Upper lobe of left lung (tissue), 6 donors: Measurements from ENCODE around the gene KCND2. TPM values are rescaled to one million over a fixed set of nuclear protein-coding genes. Genes with fewer than 3 reads are reported as not detected.
"Not testable (repeated sequence)": the region's sequence is repeated elsewhere in the genome, so short reads cannot be mapped to it uniquely, and the experiment has no call there.

ENCODE experiments used
- ATAC-seq, 2 donors: fragments of 200-7000 bp; cut with Tn5 transposase; one replicate each; pipeline ENCODE4 v1.9.1; 2022; ENCODE audit warnings: mild to moderate bottlenecking in 2 of 2, moderate library complexity in 2 of 2; ENCODE audit not compliant: low FRiP score in 2 of 2
- DNase-seq, 2 donors: peaks; one replicate each; pipeline ENCODE4 v3.0.0-alpha.2; 2019 to 2020
- H3K27ac ChIP-seq, 4 donors: fragments of 200-600 bp; sonication (generic); one replicate each; pipeline ENCODE4 v1.5.1; 2016 to 2019
- H3K27me3 ChIP-seq, 4 donors: fragments of 200-600 bp; sonication (generic); one replicate each; pipeline ENCODE4 v1.5.1; 2017 to 2019
- H3K36me3 ChIP-seq, 4 donors: fragments of 200-600 bp; sonication (generic); one replicate each; pipeline ENCODE4 v1.5.1; 2016 to 2019
- H3K4me1 ChIP-seq, 4 donors: fragments of 200-600 bp; sonication (generic); one replicate each; pipeline ENCODE4 v1.5.1; 2018 to 2019
- H3K4me3 ChIP-seq, 4 donors: fragments of 200-600 bp; sonication (generic); one replicate each; pipeline ENCODE4 v1.5.1; 2017 to 2019; ENCODE audit warnings: mild to moderate bottlenecking in 2 of 4, moderate library complexity in 1 of 4
- H3K9me3 ChIP-seq, 4 donors: fragments of 200-600 bp; sonication (generic); one replicate each; pipeline ENCODE4 v1.5.1; 2018 to 2019
- EP300 ChIP-seq, 4 donors: sonication (generic); formaldehyde crosslinking; IDR thresholded peaks; one replicate each; pipeline ENCODE4 v1.5.1; 2017; ENCODE audit warnings: antibody characterized with exemption in 4 of 4, control low read depth in 2 of 4
- POLR2A ChIP-seq, 4 donors: fragments of 450-650 bp; IDR thresholded peaks; one replicate each; pipeline ENCODE4 v1.5.1; 2016 to 2017; ENCODE audit warnings: antibody characterized with exemption in 4 of 4, mild to moderate bottlenecking in 2 of 4
- POLR2AphosphoS5 ChIP-seq, 2 donors: sonication (generic); formaldehyde crosslinking; IDR thresholded peaks; one replicate each; pipeline ENCODE4 v1.5.1; 2017; ENCODE audit warnings: antibody characterized with exemption in 2 of 2
- WGBS, 2 donors: methylation state at CpG; one replicate each; pipeline ENCODE4 v1.1.5; 2017 to 2018; 5-methylcytosine and 5-hydroxymethylcytosine counted together
- total RNA-seq, 6 donors: library from RNA; depleted of rRNA in 4 of 6; stranded (reverse); fragments of >200 nt in 4 of 6; gene quantifications; one replicate each; pipeline versions ENCODE4 v1.1.0 to v1.2.1, GENCODE V29; 2016 to 2021
- TF ChIP-seq, protein P1 (sequence below), 6 experiments: fragments of 450-650 bp in 4 of 6; fragments of 200-600 bp in 2 of 6; sonication (generic) in 2 of 6; IDR thresholded peaks; one replicate each; pipeline ENCODE4 v1.5.1; 2016 to 2019; ENCODE audit warnings: antibody characterized with exemption in 6 of 6
- donor health status: DM: no; HTN: no; CAD: no; lungs with moderate emphysema.
- donor health status: DM: no; HTN: yes; CAD: no; lungs with severe emphysema.

Gene KCND2
- total RNA-seq, 6 donors from 2014 or later: under 0.01 to 0.67 (median 0.23) TPM; not detected in 2

DNA sequence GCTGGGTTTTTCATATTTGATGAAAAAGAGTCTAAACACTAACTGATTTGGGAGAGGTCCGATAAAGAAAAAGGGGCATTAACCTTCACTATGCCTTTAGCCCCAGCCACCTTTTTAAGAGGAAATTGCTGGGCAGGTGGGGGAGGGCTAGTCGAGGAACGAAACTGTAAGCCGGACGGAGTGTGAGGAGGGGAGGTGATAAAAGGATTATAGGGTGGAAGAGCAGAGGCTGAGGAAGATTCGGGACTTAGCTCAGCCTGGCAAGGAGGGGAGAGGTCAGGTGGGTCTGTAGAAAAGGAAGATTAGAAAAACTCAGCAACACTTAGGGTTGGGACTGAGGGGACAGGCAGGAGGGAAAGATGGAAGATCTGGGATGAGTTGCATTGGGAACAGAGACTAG, 508.0 kb downstream of the KCND2 start:
- H3K4me3 ChIP-seq: no peak overlapping the region
- no peak overlapping the region for H3K27ac ChIP-seq
- H3K27me3 ChIP-seq: no peaks in the 10 kb centered on the region
- ATAC-seq (no peak), DNase-seq (no peak)
- peaks cover 0 to 1% (median 0%) of the 10 kb centered on the region in 4 donors for H3K4me1 ChIP-seq
- no peaks in the 10 kb centered on the region for H3K36me3 ChIP-seq
- no peaks in the 10 kb centered on the region for H3K9me3 ChIP-seq
- no peak for TF ChIP-seq EP300 (IDR thresholded peaks at IDR 0.05)
- TF ChIP-seq POLR2A (IDR thresholded peaks at IDR 0.05): no peak
- TF ChIP-seq, protein P1, sequence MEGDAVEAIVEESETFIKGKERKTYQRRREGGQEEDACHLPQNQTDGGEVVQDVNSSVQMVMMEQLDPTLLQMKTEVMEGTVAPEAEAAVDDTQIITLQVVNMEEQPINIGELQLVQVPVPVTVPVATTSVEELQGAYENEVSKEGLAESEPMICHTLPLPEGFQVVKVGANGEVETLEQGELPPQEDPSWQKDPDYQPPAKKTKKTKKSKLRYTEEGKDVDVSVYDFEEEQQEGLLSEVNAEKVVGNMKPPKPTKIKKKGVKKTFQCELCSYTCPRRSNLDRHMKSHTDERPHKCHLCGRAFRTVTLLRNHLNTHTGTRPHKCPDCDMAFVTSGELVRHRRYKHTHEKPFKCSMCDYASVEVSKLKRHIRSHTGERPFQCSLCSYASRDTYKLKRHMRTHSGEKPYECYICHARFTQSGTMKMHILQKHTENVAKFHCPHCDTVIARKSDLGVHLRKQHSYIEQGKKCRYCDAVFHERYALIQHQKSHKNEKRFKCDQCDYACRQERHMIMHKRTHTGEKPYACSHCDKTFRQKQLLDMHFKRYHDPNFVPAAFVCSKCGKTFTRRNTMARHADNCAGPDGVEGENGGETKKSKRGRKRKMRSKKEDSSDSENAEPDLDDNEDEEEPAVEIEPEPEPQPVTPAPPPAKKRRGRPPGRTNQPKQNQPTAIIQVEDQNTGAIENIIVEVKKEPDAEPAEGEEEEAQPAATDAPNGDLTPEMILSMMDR (IDR thresholded peaks at IDR 0.05): no peak
- no peak for TF ChIP-seq POLR2AphosphoS5 (IDR thresholded peaks at IDR 0.05)
- 92 to 94% methylated on average over 6 of the region's 6 CpGs for WGBS, 2 donors

DNA sequence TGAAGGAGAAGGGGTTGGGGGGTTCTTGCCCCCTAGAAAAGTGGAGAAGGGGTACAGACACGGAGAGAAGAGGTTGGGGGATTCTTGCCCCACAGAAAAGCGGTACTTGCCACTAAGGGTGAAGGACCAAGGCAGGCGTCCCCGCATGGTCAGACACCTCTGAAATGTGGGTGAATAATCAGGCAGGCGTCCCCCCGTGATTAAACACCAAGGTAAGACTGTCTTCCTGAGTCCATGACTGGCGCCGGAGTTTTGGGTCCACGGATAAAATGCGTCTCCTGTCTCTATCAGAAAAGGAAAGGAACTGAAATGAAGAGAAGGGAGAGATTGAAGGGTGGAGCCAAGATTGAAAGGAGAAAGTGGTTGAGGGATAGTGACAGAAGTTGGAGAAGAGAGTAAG, 508.9 kb downstream of the KCND2 start:
- H3K9me3 ChIP-seq, H3K27ac ChIP-seq, ATAC-seq, H3K27me3 ChIP-seq, H3K4me3 ChIP-seq, H3K4me1 ChIP-seq, H3K36me3 ChIP-seq, DNase-seq: not testable (repeated sequence)
- WGBS, 2 donors: 93 to 97% methylated on average over 10 of the region's 10 CpGs

DNA sequence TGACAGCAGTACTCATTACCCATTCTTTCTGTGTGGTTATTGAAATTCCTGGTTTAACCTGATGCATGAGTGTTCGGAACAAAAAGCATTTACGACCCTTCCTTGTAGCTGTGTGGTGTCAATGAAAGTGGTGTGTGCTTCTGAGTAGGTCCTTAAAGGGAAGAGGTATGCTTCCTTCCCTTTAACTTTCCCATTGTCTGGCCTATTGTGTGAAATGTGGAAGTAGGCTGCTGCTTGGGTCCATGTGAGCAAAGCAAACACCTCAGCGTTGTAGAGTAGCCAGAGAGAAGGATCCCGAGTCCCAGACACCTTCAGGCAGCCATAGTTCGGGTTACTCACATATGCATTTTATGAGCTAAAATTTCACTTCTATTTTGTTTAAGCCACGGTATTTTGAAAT, 510.3 kb downstream of the KCND2 start:
- ATAC-seq (no peak), DNase-seq (no peak)
- Histone ChIP-seq H3K4me1 (peaks cover 0 to 3% (median 0%) of the 10 kb centered on the region in 4 donors), H3K9me3 (no peaks in the 10 kb centered on the region), H3K4me3 (no peak overlapping the region), H3K27me3 (no peaks in the 10 kb centered on the region), H3K36me3 (peaks cover 0 to under 1% (median under 1%) of the 10 kb centered on the region in 4 donors), H3K27ac (no peak overlapping the region)
- TF ChIP-seq EP300 (IDR thresholded peaks at IDR 0.05): no peak
- TF ChIP-seq POLR2A (IDR thresholded peaks at IDR 0.05): no peak
- TF ChIP-seq POLR2AphosphoS5 (IDR thresholded peaks at IDR 0.05): no peak
- TF ChIP-seq, protein P1 (IDR thresholded peaks at IDR 0.05): no peak
- WGBS, 2 donors: 80 to 86% methylated on average over 6 of the region's 6 CpGs

DNA sequence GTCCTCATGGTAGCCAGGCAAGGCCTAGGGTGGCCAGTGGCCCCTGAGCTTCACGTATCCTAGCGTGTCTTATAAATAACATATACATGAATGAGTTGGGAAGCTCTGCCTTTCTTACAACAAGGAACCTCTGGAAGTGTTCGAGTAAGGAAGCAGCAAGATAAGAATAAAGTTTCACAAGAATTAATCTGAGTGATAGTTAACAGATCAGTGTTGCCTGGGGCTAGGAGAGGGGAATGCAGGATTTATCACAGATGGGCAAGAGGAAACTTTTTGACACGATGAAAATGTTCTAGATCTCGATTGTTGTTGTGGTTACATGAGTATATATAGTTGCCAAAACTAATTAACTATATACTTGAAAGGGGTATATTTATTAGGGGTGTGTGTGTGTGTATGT, 510.7 kb downstream of the KCND2 start:
- H3K4me3 ChIP-seq: no peak overlapping the region
- H3K27ac ChIP-seq: no peak overlapping the region
- 84 to 89% methylated on average over 5 of the region's 5 CpGs for whole genome bisulfite sequencing, 2 donors
- H3K36me3 ChIP-seq: peaks cover 0 to 4% (median 1%) of the 10 kb centered on the region in 4 donors
- H3K4me1 ChIP-seq: peaks cover 0 to 3% (median 0%) of the 10 kb centered on the region in 4 donors
- no peaks in the 10 kb centered on the region for H3K27me3 ChIP-seq
- DNase-seq (no peak), ATAC-seq (no peak)
- no peaks in the 10 kb centered on the region for H3K9me3 ChIP-seq
- TF ChIP-seq POLR2A (IDR thresholded peaks at IDR 0.05) (no peak), EP300 (IDR thresholded peaks at IDR 0.05) (no peak), POLR2AphosphoS5 (IDR thresholded peaks at IDR 0.05) (no peak)
- TF ChIP-seq, protein P1 (IDR thresholded peaks at IDR 0.05): no peak

DNA sequence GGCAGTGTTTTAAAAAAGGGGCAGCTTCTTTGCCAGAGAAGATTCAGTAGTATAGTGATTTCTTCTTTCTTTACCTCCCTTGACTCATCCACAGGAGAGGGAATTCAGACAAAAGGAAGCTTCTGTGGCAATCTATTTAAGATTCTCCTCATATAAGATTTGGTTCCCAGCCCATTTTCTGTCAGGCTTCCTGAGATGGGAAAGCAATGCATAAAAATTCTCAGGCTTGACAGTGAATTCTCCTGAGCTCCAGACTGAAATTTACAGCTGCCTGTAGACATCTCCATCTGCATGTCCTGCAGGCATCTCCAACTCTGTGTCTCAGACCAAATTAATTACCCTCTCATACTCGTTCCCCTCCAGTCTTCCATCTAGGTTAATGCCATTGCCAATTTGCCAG, 512.1 kb downstream of the KCND2 start:
- H3K27ac ChIP-seq: no peak overlapping the region
- no peak for DNase-seq
- WGBS, 2 donors: 79 to 86% methylated on average over 1 of the region's 1 CpG
- no peak overlapping the region for H3K4me3 ChIP-seq
- no peak for ATAC-seq
- peaks cover 0 to 4% (median 1%) of the 10 kb centered on the region in 4 donors for H3K36me3 ChIP-seq
- H3K4me1 ChIP-seq: peaks cover 0 to 3% (median 0%) of the 10 kb centered on the region in 4 donors
- H3K27me3 ChIP-seq: no peaks in the 10 kb centered on the region
- TF ChIP-seq, protein P1 (IDR thresholded peaks at IDR 0.05): no peak
- TF ChIP-seq POLR2A (IDR thresholded peaks at IDR 0.05) (no peak), EP300 (IDR thresholded peaks at IDR 0.05) (no peak), POLR2AphosphoS5 (IDR thresholded peaks at IDR 0.05) (no peak)
- H3K9me3 ChIP-seq: no peaks in the 10 kb centered on the region
